ENCODE results near the gene OR7D2.

OR7D2 gene

DNA sequence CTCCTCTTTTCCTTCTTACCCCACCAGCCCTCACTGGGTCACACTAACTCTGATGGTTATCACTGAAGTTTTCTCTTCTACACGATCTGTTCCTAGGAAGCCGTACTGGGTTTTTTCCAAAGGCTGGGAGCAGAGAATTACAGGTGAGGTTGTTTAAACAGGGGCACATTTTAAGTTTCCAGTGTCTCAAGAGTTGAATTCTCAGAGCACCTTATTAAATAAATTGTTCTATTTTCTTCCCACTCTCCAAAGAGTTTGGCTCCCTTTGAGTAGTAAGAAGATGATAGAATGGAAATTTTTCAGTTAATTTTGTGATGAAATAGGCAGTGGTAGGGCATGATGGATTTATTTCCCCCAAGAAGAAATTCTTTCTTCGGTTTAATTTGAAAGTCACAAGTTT lies 40.7 kb downstream of the OR7D2 start, which contains the start of gene OR7D4:
Gene OR7D4, minus strand, starts transcription at position 101 of the 400 bp plus-strand sequence. CDS start 4,752 bp downstream, outside the sequence.
- no peak for DNase-seq
